Natural killer cell (primary cell): Measurements from ENCODE around the gene IL20. TPM values are rescaled to one million over a fixed set of nuclear protein-coding genes. Genes with fewer than 3 reads are reported as not detected.

Experiments used
- ATAC-seq, 3 donors: fragments of 150-1000 bp in 2 of 3; fragments of 200-7000 bp in 1 of 3; cut with Tn5 transposase; 1 replicate in 1 of 3; 2 replicates in 2 of 3; pipeline ENCODE4 v1.10.0; 2021; ENCODE audit warnings: mild to moderate bottlenecking in 2 of 3, moderate library complexity in 2 of 3
- DNase-seq, 2 donors: peaks; one replicate each; pipeline versions ENCODE4 v3.0.0 to v3.0.0-alpha.2; 2013 to 2021; ENCODE audit warnings: mixed read lengths in 1 of 2
- H3K27ac ChIP-seq: one replicate; pipeline ENCODE4 v1.5.1; 2013; ENCODE audit warnings: mild to moderate bottlenecking, low read length
- H3K27me3 ChIP-seq: one replicate; pipeline ENCODE4 v1.6.1; 2013; ENCODE audit warnings: low read length; ENCODE audit not compliant: control insufficient read depth, insufficient read depth
- H3K36me3 ChIP-seq: one replicate; pipeline ENCODE4 v1.6.1; 2013; ENCODE audit warnings: low read length; ENCODE audit not compliant: control insufficient read depth, insufficient read depth
- H3K4me1 ChIP-seq: one replicate; pipeline ENCODE4 v1.6.1; 2013; ENCODE audit warnings: low read length; ENCODE audit not compliant: control insufficient read depth, insufficient read depth
- H3K4me3 ChIP-seq: one replicate; pipeline ENCODE4 v1.5.1; 2013; ENCODE audit warnings: low read length
- H3K9me3 ChIP-seq: one replicate; pipeline ENCODE4 v1.6.1; 2013; ENCODE audit warnings: low read length; ENCODE audit not compliant: control insufficient read depth, insufficient read depth
- H3K27ac Mint-ChIP-seq, 2 donors: one replicate each; pipeline ENCODE4 v1.8.0; 2022; ENCODE audit warnings: mild to moderate bottlenecking in 2 of 2, mixed read lengths in 2 of 2, moderate library complexity in 1 of 2
- H3K27me3 Mint-ChIP-seq, 2 donors: one replicate each; pipeline ENCODE4 v1.8.0; 2022; ENCODE audit warnings: low read depth in 2 of 2, mixed read lengths in 2 of 2
- H3K36me3 Mint-ChIP-seq: one replicate; pipeline ENCODE4 v1.8.0; 2022; ENCODE audit warnings: mixed read lengths
- H3K4me1 Mint-ChIP-seq, 2 donors: one replicate each; pipeline ENCODE4 v1.8.0; 2022; ENCODE audit warnings: mixed read lengths in 2 of 2
- H3K4me3 Mint-ChIP-seq: one replicate; pipeline ENCODE4 v1.8.0; 2022; ENCODE audit warnings: mild to moderate bottlenecking, moderate library complexity, mixed read lengths
- H3K9me3 Mint-ChIP-seq, 2 donors: one replicate each; pipeline ENCODE4 v1.8.0; 2022; ENCODE audit warnings: mixed read lengths in 2 of 2
- CTCF ChIP-seq: fragments of 200-600 bp; IDR thresholded peaks from one replicate; pipeline ENCODE4 v1.8.0; 2022; ENCODE audit warnings: antibody characterized with exemption
- WGBS: methylation state at CpG from one replicate; pipeline ENCODE4 v1.1.7; 2013; ENCODE audit warnings: missing lambda C conversion rate; ENCODE audit not compliant: insufficient coverage; 5-methylcytosine and 5-hydroxymethylcytosine counted together
- intact Hi-C: fragments of 100-400 bp; cut with micrococcal nuclease; formaldehyde crosslinking; loops from one replicate; pipeline ENCODE4 v1.14.2; 2022
- total RNA-seq, 4 donors: library from RNA; stranded (reverse); fragments of 120-200 nt in 1 of 4; gene quantifications; one replicate each; pipeline versions ENCODE4 v1.2.3 to v1.2.4, GENCODE V29; 2013 to 2022

Gene IL20
- total RNA-seq, 3 donors from 2014 or later (not counting 1 experiment from before 2014, with no cell fraction given), result not detected

- no peak overlapping the region for H3K4me3 Mint-ChIP-seq
- no peak overlapping the region for H3K4me3 ChIP-seq
- intact Hi-C loops, result no loop called here
- H3K27ac Mint-ChIP-seq, result no peak overlapping the region
- H3K36me3 ChIP-seq, result no peaks in the 10 kb centered on the region
- peak; percentile 37 for TF ChIP-seq CTCF
- H3K27me3 ChIP-seq, result no peaks in the 10 kb centered on the region
- no peak for ATAC-seq
- H3K36me3 Mint-ChIP-seq, result peaks cover 15% of the 10 kb centered on the region
- H3K9me3 ChIP-seq, result peaks cover 7% of the 10 kb centered on the region
- H3K27ac ChIP-seq, result no peak overlapping the region
- no peak for DNase-seq
- H3K4me1 ChIP-seq, result no peaks in the 10 kb centered on the region
- peaks cover 3 to 25% of the 10 kb centered on the region in 2 donors for H3K27me3 Mint-ChIP-seq
- peaks cover 3 to 5% of the 10 kb centered on the region in 2 donors for H3K9me3 Mint-ChIP-seq
- WGBS, result 81% methylated on average over 2 of the region's 3 CpGs
- peaks cover 9 to 10% of the 10 kb centered on the region in 2 donors for H3K4me1 Mint-ChIP-seq
Measured at GRCh38 chr1:206882555-206882954, 17.1 kb downstream of the IL20 start.

- peaks cover 2 to 5% of the 10 kb centered on the region in 2 donors for H3K9me3 Mint-ChIP-seq
- H3K9me3 ChIP-seq, result peaks cover 3% of the 10 kb centered on the region
- intact Hi-C loops, result no loop called here
- no peak overlapping the region for H3K27ac Mint-ChIP-seq
- H3K27me3 ChIP-seq, result no peaks in the 10 kb centered on the region
- H3K4me1 ChIP-seq, result no peaks in the 10 kb centered on the region
- WGBS, result 100% methylated on average over 1 of the region's 1 CpG
- peaks cover 3 to 25% of the 10 kb centered on the region in 2 donors for H3K27me3 Mint-ChIP-seq
- no peak overlapping the region for H3K4me3 ChIP-seq
- H3K27ac ChIP-seq, result no peak overlapping the region
- H3K4me1 Mint-ChIP-seq, result peaks cover 9 to 10% of the 10 kb centered on the region in 2 donors
- peaks cover 13% of the 10 kb centered on the region for H3K36me3 Mint-ChIP-seq
- ATAC-seq, result no peak
- TF ChIP-seq CTCF, result no peak
- DNase-seq, result no peak
- H3K36me3 ChIP-seq, result no peaks in the 10 kb centered on the region
- no peak overlapping the region for H3K4me3 Mint-ChIP-seq
Measured at GRCh38 chr1:206883160-206883559, 17.7 kb downstream of the IL20 start.

- 38% methylated on average over 1 of the region's 2 CpGs for WGBS
- H3K9me3 ChIP-seq, result no peaks in the 10 kb centered on the region
- Mint-ChIP-seq H3K27ac (no peak overlapping the region), H3K27me3 (peaks cover 3 to 23% of the 10 kb centered on the region in 2 donors), H3K4me3 (no peak overlapping the region), H3K9me3 (peaks cover 2% of the 10 kb centered on the region in 2 donors), H3K36me3 (peaks cover 5% of the 10 kb centered on the region), H3K4me1 (peaks cover 9 to 10% of the 10 kb centered on the region in 2 donors)
- DNase-seq (no peak), ATAC-seq (peak; percentile 48 to 98 (median 63))
- H3K36me3 ChIP-seq, result no peaks in the 10 kb centered on the region
- H3K27me3 ChIP-seq, result no peaks in the 10 kb centered on the region
- TF ChIP-seq CTCF, result no peak
- H3K4me1 ChIP-seq, result no peaks in the 10 kb centered on the region
- no peak overlapping the region for H3K4me3 ChIP-seq
- H3K27ac ChIP-seq, result no peak overlapping the region
- intact Hi-C loops, result no loop called here
Measured at GRCh38 chr1:206883876-206884275, 18.5 kb downstream of the IL20 start.

GRCh38 chr1:206885341-206886060 lies 20.1 kb downstream of the IL20 start:
- no peaks in the 10 kb centered on the region for H3K36me3 ChIP-seq
- 95% methylated on average over 3 of the region's 3 CpGs for WGBS
- DNase-seq (no peak), ATAC-seq (no peak)
- no peak overlapping the region for H3K4me3 ChIP-seq
- no peaks in the 10 kb centered on the region for H3K9me3 ChIP-seq
- H3K27ac ChIP-seq, result no peak overlapping the region
- Mint-ChIP-seq H3K4me3 (no peak overlapping the region), H3K27me3 (peaks cover 3 to 19% of the 10 kb centered on the region in 2 donors), H3K27ac (no peak overlapping the region), H3K36me3 (no peaks in the 10 kb centered on the region), H3K4me1 (peaks cover 12% of the 10 kb centered on the region in 2 donors), H3K9me3 (no peaks in the 10 kb centered on the region)
- intact Hi-C loops, result no loop called here
- H3K4me1 ChIP-seq, result peaks cover 2% of the 10 kb centered on the region
- no peaks in the 10 kb centered on the region for H3K27me3 ChIP-seq
- no peak for TF ChIP-seq CTCF
